Diencephalon (tissue), 1 donor: Measurements from ENCODE around the gene GYS1. TPM values are rescaled to one million over a fixed set of nuclear protein-coding genes. Genes with fewer than 3 reads are reported as not detected.

Experiments used
- small RNA-seq: library from RNA; depleted of rRNA; stranded (forward); fragments of <200 nt; gene quantifications from one replicate; pipeline ENCODE3, GENCODE V24; 2014
- total RNA-seq: library from RNA; depleted of rRNA; stranded (reverse); fragments of >200 nt; gene quantifications from one replicate; pipeline ENCODE4 v1.2.3, GENCODE V29; 2014

GYS1 gene
- total RNA-seq: 18.9 TPM

GRCh38 chr19:48993175-48994034 lies at the start of gene GYS1, which contains the start of gene RUVBL2:
Gene GYS1, minus strand, starts transcription at chr19:48993309. Its CDS starts 197 bp downstream, at chr19:48993112.
Gene RUVBL2, plus strand, starts transcription at chr19:48993887. Its CDS starts 25 bp downstream, at chr19:48993912.

DNA sequence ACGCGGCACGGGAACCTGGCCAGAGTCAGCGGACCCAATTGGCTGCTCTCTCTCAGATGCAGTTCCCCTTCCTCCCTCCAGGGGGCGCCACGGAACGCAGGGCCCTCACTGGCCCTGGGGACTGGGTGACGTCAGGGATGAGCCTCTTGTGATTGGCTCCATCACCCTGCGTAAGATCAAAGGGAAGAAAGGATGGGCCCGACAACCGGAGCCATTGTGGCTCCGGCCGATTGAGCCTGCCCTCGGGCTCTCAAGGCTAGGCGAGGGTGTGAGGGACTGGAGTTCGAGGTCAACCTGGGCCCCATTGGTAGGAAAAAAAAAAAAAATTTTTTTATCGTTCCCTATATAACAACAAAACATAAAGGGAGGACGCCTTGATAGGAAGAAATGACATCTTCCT lies 43.7 kb upstream of the GYS1 start, which contains the start of gene CGB1:
Gene CGB1 (minus strand): TSS at position 81 of the 400 bp plus-strand sequence. CDS start 184 bp downstream, outside the sequence.

GRCh38 chr19:49031642-49032301 lies 38.7 kb upstream of the GYS1 start, which contains the start of gene CGB2:
Gene CGB2, plus strand, starts transcription at chr19:49031890. Its CDS starts 206 bp downstream, at chr19:49032096.

DNA sequence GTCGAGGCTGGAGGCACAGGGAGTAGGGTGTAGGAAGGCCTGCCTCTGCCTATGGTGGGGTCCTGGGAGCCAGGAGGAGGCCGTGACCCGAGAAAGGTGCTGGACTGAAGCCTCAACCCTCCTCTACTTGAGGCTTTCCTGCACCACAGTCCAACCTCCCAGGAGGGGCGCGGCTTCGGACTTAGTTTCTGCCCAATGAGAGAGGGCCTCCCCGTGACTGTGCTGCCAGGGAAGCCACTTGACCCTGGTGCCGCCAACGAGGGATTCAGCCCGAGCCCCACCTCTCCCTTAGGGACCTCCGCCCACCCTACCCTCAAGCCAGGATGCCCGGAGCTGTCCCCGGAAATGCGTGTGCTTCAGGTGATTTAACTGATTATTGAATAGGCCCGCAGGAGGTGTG lies 31.1 kb upstream of the GYS1 start, which contains the start of gene CGB3:
Gene CGB3 (minus strand): TSS at position 101 of the 400 bp plus-strand sequence. CDS start 362 bp downstream, outside the sequence.

GRCh38 chr19:49017041-49017665 lies 24.0 kb upstream of the GYS1 start, which contains the start of gene LHB:
Gene LHB, minus strand, starts transcription at chr19:49017091. Its CDS starts 10 bp downstream, at chr19:49017081.

GRCh38 chr19:48965040-48965805 lies 27.9 kb downstream of the GYS1 start, which contains the start of gene FTL:
Gene FTL, plus strand, starts transcription at chr19:48965309. Its CDS starts 199 bp downstream, at chr19:48965508.

DNA sequence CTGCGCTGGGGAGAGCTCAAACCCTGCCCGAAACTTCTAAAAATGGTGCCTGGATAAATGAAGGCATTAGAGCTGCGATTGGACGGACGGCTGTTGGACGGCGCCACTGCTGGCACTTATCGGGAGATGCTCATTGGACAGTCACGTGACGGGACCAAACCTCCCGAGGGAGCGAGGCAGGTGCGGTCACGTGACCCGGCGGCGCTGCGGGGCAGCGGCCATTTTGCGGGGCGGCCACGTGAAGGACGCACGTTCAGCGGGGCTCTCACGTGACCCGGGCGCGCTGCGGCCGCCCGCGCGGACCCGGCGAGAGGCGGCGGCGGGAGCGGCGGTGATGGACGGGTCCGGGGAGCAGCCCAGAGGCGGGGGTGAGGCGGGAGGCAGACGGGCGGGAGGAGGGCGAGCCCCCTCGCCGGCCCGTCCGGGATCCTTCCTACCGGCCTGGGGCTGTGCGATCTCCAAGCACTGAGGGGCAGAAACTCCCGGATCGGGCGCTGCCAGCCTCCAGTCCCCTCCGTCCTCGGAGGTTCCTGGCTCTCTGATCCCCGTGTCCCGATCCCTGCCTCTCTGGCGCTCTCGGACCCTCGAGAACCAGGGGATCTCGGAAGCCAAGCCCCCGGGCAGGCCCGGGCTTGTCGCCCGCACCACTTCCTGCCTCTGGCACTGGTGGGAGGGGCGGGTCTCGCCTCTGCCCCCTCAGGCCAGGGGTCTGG lies 38.4 kb downstream of the GYS1 start, which contains the start of gene BAX:
Gene BAX (plus strand): TSS at position 281 of the 713 bp plus-strand sequence. CDS start 54 bp downstream, at position 335.

GRCh38 chr19:48933382-48933932 lies 59.7 kb downstream of the GYS1 start, which contains the start of gene DHDH:
Gene DHDH, plus strand, starts transcription at chr19:48933699. Its CDS starts 23 bp downstream, at chr19:48933722.

Small RNA genes within 50 kb of the gene (small RNA-seq; reads per million reads assigned to genes)
- gene AC026803.1 (not detected), gene MIR6798 (not detected)

Other genes with a start within 250 kb of the GYS1 start
- gene IZUMO1, start 246.4 kb downstream of the GYS1 start, total RNA-seq: not detected
- gene FUT1, start 240.7 kb downstream of the GYS1 start, total RNA-seq: 10.8 TPM
- not detected for gene FGF21, start 237.8 kb downstream of the GYS1 start, total RNA-seq
- 17.1 TPM for gene BCAT2, start 182.3 kb downstream of the GYS1 start, total RNA-seq
- 5.3 TPM for gene HSD17B14, start 156.8 kb downstream of the GYS1 start, total RNA-seq
- 2.3 TPM for gene PLEKHA4, start 124.7 kb downstream of the GYS1 start, total RNA-seq
- 21.5 TPM for gene PPP1R15A, start 120.9 kb downstream of the GYS1 start, total RNA-seq
- 0.46 TPM for gene TULP2, start 94.6 kb downstream of the GYS1 start, total RNA-seq
- 69.9 TPM for gene NUCB1, start 93.0 kb downstream of the GYS1 start, total RNA-seq
- gene DHDH, start 59.6 kb downstream of the GYS1 start, total RNA-seq: 2.3 TPM
- gene BAX, start 38.4 kb downstream of the GYS1 start, total RNA-seq: 15.7 TPM
- gene FTL, start 28.0 kb downstream of the GYS1 start, total RNA-seq: 812 TPM
- 113 TPM for gene RUVBL2, start 578 bp upstream of the GYS1 start, total RNA-seq
- gene LHB, start 23.8 kb upstream of the GYS1 start, total RNA-seq: not detected
- gene CGB3, start 31.0 kb upstream of the GYS1 start, total RNA-seq: not detected
- not detected for gene CGB2, start 38.6 kb upstream of the GYS1 start, total RNA-seq
- gene CGB1, start 43.6 kb upstream of the GYS1 start, total RNA-seq: not detected
- not detected for gene CGB5, start 50.5 kb upstream of the GYS1 start, total RNA-seq
- not detected for gene CGB8, start 55.8 kb upstream of the GYS1 start, total RNA-seq
- gene CGB7, start 64.4 kb upstream of the GYS1 start, total RNA-seq: not detected
- gene NTF4, start 71.5 kb upstream of the GYS1 start, total RNA-seq: not detected
- not detected for gene KCNA7, start 79.4 kb upstream of the GYS1 start, total RNA-seq
- gene SNRNP70, start 92.1 kb upstream of the GYS1 start, total RNA-seq: 125 TPM
- gene LIN7B, start 121.1 kb upstream of the GYS1 start, total RNA-seq: 40.1 TPM
- gene C19orf73, start 125.8 kb upstream of the GYS1 start, total RNA-seq: 3.2 TPM
- 59.1 TPM for gene PPFIA3, start 126.2 kb upstream of the GYS1 start, total RNA-seq
- 1.4 TPM for gene HRC, start 162.1 kb upstream of the GYS1 start, total RNA-seq
- gene TRPM4, start 164.5 kb upstream of the GYS1 start, total RNA-seq: 7.2 TPM